ENCODE results near the gene FBN3. TPM values are rescaled to one million over a fixed set of nuclear protein-coding genes. Genes with fewer than 3 reads are reported as not detected.

FBN3 gene
- total RNA-seq, 1 donor from 2014 or later, result not detected

- Mint-ChIP-seq H3K36me3 (ENCODE audit: low read depth) (peaks cover 2% of the 10 kb centered on the region), H3K27me3 (no peaks in the 10 kb centered on the region), H3K27ac (no peak overlapping the region), H3K4me1 (no peaks in the 10 kb centered on the region), H3K4me3 (no peak overlapping the region), H3K9me3 (peaks cover 15% of the 10 kb centered on the region)
- no peak for ATAC-seq (ENCODE audit: low read depth)
- no peak for DNase-seq
- CTCF ChIA-PET, result no interaction called here
- POLR2A ChIA-PET, result no interaction called here
- no peak for TF ChIP-seq CTCF (IDR thresholded peaks at IDR 0.05)
- intact Hi-C loops (cut with micrococcal nuclease), result no loop called here
These were observed 53.3 kb downstream of the FBN3 start for GRCh38 chr19:8096071-8096470.

GRCh38 chr19:8095354-8095886 lies 54.0 kb downstream of the FBN3 start:
- no peak overlapping the region for H3K27ac Mint-ChIP-seq
- H3K4me3 Mint-ChIP-seq, result no peak overlapping the region
- no peaks in the 10 kb centered on the region for H3K27me3 Mint-ChIP-seq
- peaks cover 15% of the 10 kb centered on the region for H3K9me3 Mint-ChIP-seq
- H3K36me3 Mint-ChIP-seq (ENCODE audit: low read depth), result peaks cover 2% of the 10 kb centered on the region
- H3K4me1 Mint-ChIP-seq, result no peaks in the 10 kb centered on the region
- no peak for TF ChIP-seq CTCF (IDR thresholded peaks at IDR 0.05)
- ChIA-PET CTCF (no interaction called here), POLR2A (no interaction called here)
- DNase-seq, result no peak
- intact Hi-C loops (cut with micrococcal nuclease), result no loop called here
- no peak for ATAC-seq (ENCODE audit: low read depth)

- POLR2A ChIA-PET, result no interaction called here
- Mint-ChIP-seq H3K36me3 (ENCODE audit: low read depth) (peaks cover 2% of the 10 kb centered on the region), H3K27me3 (no peaks in the 10 kb centered on the region), H3K9me3 (peaks cover 18% of the 10 kb centered on the region), H3K4me3 (no peak overlapping the region), H3K4me1 (no peaks in the 10 kb centered on the region), H3K27ac (no peak overlapping the region)
- DNase-seq (no peak), ATAC-seq (ENCODE audit: low read depth) (no peak)
- intact Hi-C loops (cut with micrococcal nuclease), result no loop called here
- TF ChIP-seq CTCF (IDR thresholded peaks at IDR 0.05), result no peak
- CTCF ChIA-PET, result no interaction called here
These were observed 55.1 kb downstream of the FBN3 start for GRCh38 chr19:8094336-8094735.

GRCh38 chr19:8093740-8094139 lies 55.7 kb downstream of the FBN3 start:
- peaks cover 18% of the 10 kb centered on the region for H3K9me3 Mint-ChIP-seq

GRCh38 chr19:8090950-8091349 lies 58.4 kb downstream of the FBN3 start:
- no peak for TF ChIP-seq CTCF (IDR thresholded peaks at IDR 0.05)
- no peak overlapping the region for H3K27ac Mint-ChIP-seq
- H3K4me1 Mint-ChIP-seq, result no peaks in the 10 kb centered on the region
- ChIA-PET POLR2A (interaction anchor here (0.5 to 0.7 kb wide), 3 partner anchors 39 to 485 kb away, joined by 3 to 5 read pairs (median 4); no protein-coding TSS in a partner anchor), CTCF (no interaction called here)
- ATAC-seq (ENCODE audit: low read depth) (no peak), DNase-seq (no peak)
- peaks cover 11% of the 10 kb centered on the region for H3K9me3 Mint-ChIP-seq
- intact Hi-C loops (cut with micrococcal nuclease), result no loop called here
- peaks cover 2% of the 10 kb centered on the region for H3K36me3 Mint-ChIP-seq (ENCODE audit: low read depth)
- H3K27me3 Mint-ChIP-seq, result no peaks in the 10 kb centered on the region
- no peak overlapping the region for H3K4me3 Mint-ChIP-seq

More at GRCh38 chr19:8093740-8094139, 55.7 kb downstream of the FBN3 start:
- CTCF ChIA-PET, result no interaction called here
- H3K27me3 Mint-ChIP-seq, result no peaks in the 10 kb centered on the region
- peaks cover 2% of the 10 kb centered on the region for H3K36me3 Mint-ChIP-seq (ENCODE audit: low read depth)
- intact Hi-C loops (cut with micrococcal nuclease), result no loop called here
- no peak overlapping the region for H3K27ac Mint-ChIP-seq
- no peak overlapping the region for H3K4me3 Mint-ChIP-seq
- DNase-seq (no peak), ATAC-seq (ENCODE audit: low read depth) (no peak)
- no peaks in the 10 kb centered on the region for H3K4me1 Mint-ChIP-seq
- POLR2A ChIA-PET, result no interaction called here
- no peak for TF ChIP-seq CTCF (IDR thresholded peaks at IDR 0.05)

Measured in activated B cell treated with CpG ODN at 0.5 μM for 24 hours (primary cell).